Measurements from ENCODE around the gene FBXO42. TPM values are rescaled to one million over a fixed set of nuclear protein-coding genes. Genes with fewer than 3 reads are reported as not detected.

The FBXO42 gene
- total and polyA plus RNA-seq, 4 donors = 5.9 to 9.4 (median 6.5) TPM

- Histone ChIP-seq H3K27ac (ENCODE audit: low read depth in 1 of 2, low read length in 2 of 2) (no peak overlapping the region), H3K9ac (ENCODE audit: low read depth in 1 of 2, low read length in 2 of 2) (no peak overlapping the region), H3K4me3 (ENCODE audit: low read depth in 1 of 3, low read length in 3 of 3) (no peak overlapping the region), H3K4me1 (ENCODE audit: control insufficient read depth in 4 of 4, insufficient read depth in 4 of 4, low read length in 3 of 4) (peaks cover 0 to 3% (median 0%) of the 10 kb centered on the region in 4 donors), H3K36me3 (ENCODE audit: control insufficient read depth in 4 of 4, insufficient read depth in 3 of 4, low read depth in 1 of 4, low read length in 3 of 4) (no peaks in the 10 kb centered on the region), H3K9me3 (ENCODE audit: control insufficient read depth in 4 of 4, low read length in 3 of 4) (no peaks in the 10 kb centered on the region), H3K27me3 (ENCODE audit: control insufficient read depth in 4 of 4, insufficient read depth in 4 of 4, low read length in 3 of 4) (no peaks in the 10 kb centered on the region)
- WGBS = 85% methylated on average over 7 of the region's 7 CpGs
- TF ChIP-seq YY1 (IDR thresholded peaks at IDR 0.05) = no peak
- TF ChIP-seq, protein P1, sequence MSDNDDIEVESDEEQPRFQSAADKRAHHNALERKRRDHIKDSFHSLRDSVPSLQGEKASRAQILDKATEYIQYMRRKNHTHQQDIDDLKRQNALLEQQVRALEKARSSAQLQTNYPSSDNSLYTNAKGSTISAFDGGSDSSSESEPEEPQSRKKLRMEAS (IDR thresholded peaks at IDR 0.05) = no peak
- no peak for TF ChIP-seq ATF3 (IDR thresholded peaks at IDR 0.05)
- no peak for TF ChIP-seq FOXA1 (IDR thresholded peaks at IDR 0.05)
- TF ChIP-seq HNF4G (IDR thresholded peaks at IDR 0.05) = no peak
- DNase-seq (ENCODE audit: low spot score) = no peak
Observed at GRCh38 chr1:16334655-16335340, 17.5 kb downstream of the FBXO42 start.

DNA sequence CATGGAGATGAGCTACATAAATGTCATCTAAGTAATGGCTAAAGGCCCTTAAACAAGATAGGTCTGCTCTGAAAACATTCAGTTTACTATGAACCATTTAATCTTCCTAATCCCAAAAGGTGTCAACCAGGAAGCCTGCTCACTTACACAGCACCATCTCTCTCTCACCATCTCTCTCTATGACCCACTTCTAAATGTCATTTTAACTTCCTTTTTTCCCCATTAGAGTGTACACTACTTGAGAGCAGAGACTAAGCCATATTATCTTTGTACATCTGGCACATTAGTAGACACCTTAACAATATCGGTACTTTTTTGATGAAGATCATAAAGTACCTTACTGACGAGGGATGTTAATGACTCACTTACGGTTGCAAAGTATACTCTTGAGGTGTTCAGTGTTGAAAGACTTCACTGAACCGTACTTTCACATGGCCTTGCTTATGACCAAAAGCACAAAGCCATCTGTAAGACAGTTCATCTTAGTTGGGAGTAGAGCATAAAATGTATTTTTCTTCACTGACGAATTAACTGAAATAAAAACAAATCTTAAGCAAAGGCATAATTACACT, 25.4 kb downstream of the FBXO42 start:
- no peak overlapping the region for H3K4me3 ChIP-seq (ENCODE audit: low read depth in 1 of 3, low read length in 3 of 3)
- no peak overlapping the region for H3K27ac ChIP-seq (ENCODE audit: low read depth in 1 of 2, low read length in 2 of 2)
- H3K36me3 ChIP-seq (ENCODE audit: control insufficient read depth in 4 of 4, insufficient read depth in 3 of 4, low read depth in 1 of 4, low read length in 3 of 4) = no peaks in the 10 kb centered on the region
- H3K4me1 ChIP-seq (ENCODE audit: control insufficient read depth in 4 of 4, insufficient read depth in 4 of 4, low read length in 3 of 4) = no peaks in the 10 kb centered on the region
- H3K9ac ChIP-seq (ENCODE audit: low read depth in 1 of 2, low read length in 2 of 2) = no peak overlapping the region
- WGBS = 95% methylated on average over 5 of the region's 5 CpGs
- no peak for DNase-seq (ENCODE audit: low spot score)
- no peaks in the 10 kb centered on the region for H3K27me3 ChIP-seq (ENCODE audit: control insufficient read depth in 4 of 4, insufficient read depth in 4 of 4, low read length in 3 of 4)
- no peak for TF ChIP-seq FOXA2 (IDR thresholded peaks at IDR 0.05)
- TF ChIP-seq, protein P1 (IDR thresholded peaks at IDR 0.05) = no peak
- TF ChIP-seq GABPA (IDR thresholded peaks at IDR 0.05 in 1 of 2, conservative IDR thresholded peaks at IDR 0.05 in 1 of 2) = no peak
- TF ChIP-seq EGR1 (IDR thresholded peaks at IDR 0.05; ENCODE audit: low read depth in 2 of 2) = no peak
- TF ChIP-seq, protein P2, sequence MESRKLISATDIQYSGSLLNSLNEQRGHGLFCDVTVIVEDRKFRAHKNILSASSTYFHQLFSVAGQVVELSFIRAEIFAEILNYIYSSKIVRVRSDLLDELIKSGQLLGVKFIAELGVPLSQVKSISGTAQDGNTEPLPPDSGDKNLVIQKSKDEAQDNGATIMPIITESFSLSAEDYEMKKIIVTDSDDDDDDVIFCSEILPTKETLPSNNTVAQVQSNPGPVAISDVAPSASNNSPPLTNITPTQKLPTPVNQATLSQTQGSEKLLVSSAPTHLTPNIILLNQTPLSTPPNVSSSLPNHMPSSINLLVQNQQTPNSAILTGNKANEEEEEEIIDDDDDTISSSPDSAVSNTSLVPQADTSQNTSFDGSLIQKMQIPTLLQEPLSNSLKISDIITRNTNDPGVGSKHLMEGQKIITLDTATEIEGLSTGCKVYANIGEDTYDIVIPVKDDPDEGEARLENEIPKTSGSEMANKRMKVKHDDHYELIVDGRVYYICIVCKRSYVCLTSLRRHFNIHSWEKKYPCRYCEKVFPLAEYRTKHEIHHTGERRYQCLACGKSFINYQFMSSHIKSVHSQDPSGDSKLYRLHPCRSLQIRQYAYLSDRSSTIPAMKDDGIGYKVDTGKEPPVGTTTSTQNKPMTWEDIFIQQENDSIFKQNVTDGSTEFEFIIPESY (IDR thresholded peaks at IDR 0.05) = no peak
- no peak for TF ChIP-seq HNF4G (IDR thresholded peaks at IDR 0.05)
- TF ChIP-seq FOXA1 (IDR thresholded peaks at IDR 0.05) = no peak
- no peak for TF ChIP-seq YY1 (IDR thresholded peaks at IDR 0.05)
- no peak for TF ChIP-seq CTCF (IDR thresholded peaks at IDR 0.05; ENCODE audit: low read depth, low read length, missing input control)
- TF ChIP-seq HNF4A (conservative IDR thresholded peaks at IDR 0.05) = no peak
- no peak for TF ChIP-seq JUND (IDR thresholded peaks at IDR 0.05)
- no peak for TF ChIP-seq ATF3 (IDR thresholded peaks at IDR 0.05)
- TF ChIP-seq RAD21 (IDR thresholded peaks at IDR 0.05) = no peak
- TF ChIP-seq SP1 (IDR thresholded peaks at IDR 0.05) = no peak
- TF ChIP-seq NR2F2 (IDR thresholded peaks at IDR 0.05) = no peak
- TF ChIP-seq RXRA (IDR thresholded peaks at IDR 0.05) = no peak
- TF ChIP-seq, protein P3, sequence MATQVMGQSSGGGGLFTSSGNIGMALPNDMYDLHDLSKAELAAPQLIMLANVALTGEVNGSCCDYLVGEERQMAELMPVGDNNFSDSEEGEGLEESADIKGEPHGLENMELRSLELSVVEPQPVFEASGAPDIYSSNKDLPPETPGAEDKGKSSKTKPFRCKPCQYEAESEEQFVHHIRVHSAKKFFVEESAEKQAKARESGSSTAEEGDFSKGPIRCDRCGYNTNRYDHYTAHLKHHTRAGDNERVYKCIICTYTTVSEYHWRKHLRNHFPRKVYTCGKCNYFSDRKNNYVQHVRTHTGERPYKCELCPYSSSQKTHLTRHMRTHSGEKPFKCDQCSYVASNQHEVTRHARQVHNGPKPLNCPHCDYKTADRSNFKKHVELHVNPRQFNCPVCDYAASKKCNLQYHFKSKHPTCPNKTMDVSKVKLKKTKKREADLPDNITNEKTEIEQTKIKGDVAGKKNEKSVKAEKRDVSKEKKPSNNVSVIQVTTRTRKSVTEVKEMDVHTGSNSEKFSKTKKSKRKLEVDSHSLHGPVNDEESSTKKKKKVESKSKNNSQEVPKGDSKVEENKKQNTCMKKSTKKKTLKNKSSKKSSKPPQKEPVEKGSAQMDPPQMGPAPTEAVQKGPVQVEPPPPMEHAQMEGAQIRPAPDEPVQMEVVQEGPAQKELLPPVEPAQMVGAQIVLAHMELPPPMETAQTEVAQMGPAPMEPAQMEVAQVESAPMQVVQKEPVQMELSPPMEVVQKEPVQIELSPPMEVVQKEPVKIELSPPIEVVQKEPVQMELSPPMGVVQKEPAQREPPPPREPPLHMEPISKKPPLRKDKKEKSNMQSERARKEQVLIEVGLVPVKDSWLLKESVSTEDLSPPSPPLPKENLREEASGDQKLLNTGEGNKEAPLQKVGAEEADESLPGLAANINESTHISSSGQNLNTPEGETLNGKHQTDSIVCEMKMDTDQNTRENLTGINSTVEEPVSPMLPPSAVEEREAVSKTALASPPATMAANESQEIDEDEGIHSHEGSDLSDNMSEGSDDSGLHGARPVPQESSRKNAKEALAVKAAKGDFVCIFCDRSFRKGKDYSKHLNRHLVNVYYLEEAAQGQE (IDR thresholded peaks at IDR 0.05) = no peak
- no peak for TF ChIP-seq TAF1 (conservative IDR thresholded peaks at IDR 0.05)
- no peaks in the 10 kb centered on the region for H3K9me3 ChIP-seq (ENCODE audit: control insufficient read depth in 4 of 4, low read length in 3 of 4)
